CD4-positive, alpha-beta T cell treated with Interferon gamma for 1 hour (primary cell): Measurements from ENCODE around the gene WFDC12.
A peak's percentile ranks its signal among the peaks of the same experiment; 100 is the strongest.
"Not testable (repeated sequence)": the region's sequence is repeated elsewhere in the genome, so short reads cannot be mapped to it uniquely, and the experiment has no call there.

Experiments
- DNase-seq: peaks from one replicate; pipeline ENCODE4 v3.0.0-alpha.2; 2020

Gene WFDC12, protein sequence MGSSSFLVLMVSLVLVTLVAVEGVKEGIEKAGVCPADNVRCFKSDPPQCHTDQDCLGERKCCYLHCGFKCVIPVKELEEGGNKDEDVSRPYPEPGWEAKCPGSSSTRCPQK

DNA sequence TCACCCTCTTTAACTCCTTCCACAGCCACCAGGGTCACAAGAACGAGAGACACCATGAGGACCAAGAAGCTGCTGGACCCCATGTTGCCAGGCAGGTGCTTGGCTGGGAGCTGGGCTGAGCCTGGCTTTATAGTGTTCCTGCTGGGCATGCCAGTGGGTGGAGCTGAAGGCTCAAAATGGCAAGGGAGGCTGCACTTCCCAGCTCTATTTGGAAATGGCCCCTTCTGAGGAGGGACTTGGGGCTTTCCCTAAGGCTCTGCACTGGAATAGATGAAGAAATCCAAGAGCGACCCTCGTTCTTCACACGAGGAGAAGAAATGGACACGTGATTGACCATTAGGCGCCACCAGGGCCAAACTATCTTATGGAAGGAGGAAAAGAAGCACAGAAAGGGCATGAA lies at the start of gene WFDC12:
Gene WFDC12, minus strand, starts transcription at position 101 of the 400 bp plus-strand sequence. Its CDS starts 18 bp downstream, at position 83.
- DNase-seq: no peak

DNA sequence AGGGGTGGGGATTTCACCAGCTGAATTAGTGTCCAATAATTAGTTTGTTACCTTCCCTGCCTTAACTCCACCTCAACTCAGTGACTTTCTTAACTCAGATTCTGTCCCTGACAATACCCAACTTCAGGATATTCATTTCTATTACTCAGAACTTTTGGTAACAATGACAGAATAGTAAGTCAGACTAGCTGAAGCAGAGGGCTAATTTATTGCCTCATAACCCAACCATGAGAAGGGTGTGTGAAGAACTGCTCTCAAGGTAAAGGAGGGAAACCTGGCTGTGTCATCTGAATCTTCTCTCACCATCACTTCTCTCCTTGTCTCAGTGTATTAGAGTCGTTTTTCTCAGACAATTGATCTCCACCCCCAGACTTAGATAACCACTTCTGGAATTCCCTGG lies 49.3 kb upstream of the WFDC12 start:
- DNase-seq: no peak

DNA sequence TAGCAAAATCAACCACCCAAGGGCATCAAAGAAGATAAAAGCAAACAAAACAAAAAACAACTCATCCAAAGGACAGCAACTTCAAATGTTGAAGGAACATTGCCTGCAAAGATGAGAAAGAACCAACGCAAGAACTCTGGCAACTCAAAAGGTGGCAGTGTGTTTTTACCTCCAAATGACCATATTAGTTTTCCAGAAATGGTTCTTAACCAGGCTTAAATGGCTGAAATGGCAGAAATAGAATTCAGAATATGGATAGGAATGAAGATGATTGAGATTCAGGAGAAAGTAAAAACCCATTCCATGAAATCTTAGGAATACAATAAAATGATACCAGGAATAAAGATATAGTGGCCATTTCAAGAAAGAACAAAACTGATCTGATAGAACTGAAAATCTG lies 40.6 kb upstream of the WFDC12 start:
- no peak for DNase-seq

DNA sequence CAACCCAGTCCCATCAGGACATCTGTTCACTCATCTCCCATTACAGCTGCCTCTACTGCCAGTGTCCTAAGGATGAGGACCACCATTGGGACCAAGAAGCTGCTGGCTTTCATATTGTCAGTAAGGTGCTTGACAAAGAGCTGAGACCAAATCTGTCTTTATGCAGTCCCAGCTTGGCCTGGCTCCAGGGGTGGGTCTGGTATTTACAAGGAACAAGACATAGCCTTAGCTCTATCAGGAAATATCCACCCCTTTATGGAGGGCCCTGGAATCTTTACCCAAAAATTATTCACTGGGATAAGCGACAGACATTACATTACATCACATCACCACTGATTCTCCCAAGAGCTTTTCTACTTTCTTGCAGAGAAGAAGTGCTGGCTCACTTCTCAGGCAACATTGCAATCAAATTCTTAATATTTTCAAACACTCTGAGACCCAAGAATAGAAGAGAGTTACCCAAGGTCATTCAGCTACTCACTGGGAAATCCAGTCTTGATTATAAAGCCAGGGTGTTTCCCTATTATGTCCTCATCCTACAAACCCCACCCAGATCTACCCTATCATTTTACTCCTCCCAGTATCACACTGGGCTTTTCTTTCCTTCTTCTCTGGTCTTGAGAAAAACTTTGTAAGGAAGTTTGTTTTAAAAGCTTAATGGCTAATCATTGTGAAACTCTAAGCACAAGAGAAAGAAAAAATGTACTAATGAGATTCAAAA lies 39.0 kb upstream of the WFDC12 start:
- no peak for DNase-seq

DNA sequence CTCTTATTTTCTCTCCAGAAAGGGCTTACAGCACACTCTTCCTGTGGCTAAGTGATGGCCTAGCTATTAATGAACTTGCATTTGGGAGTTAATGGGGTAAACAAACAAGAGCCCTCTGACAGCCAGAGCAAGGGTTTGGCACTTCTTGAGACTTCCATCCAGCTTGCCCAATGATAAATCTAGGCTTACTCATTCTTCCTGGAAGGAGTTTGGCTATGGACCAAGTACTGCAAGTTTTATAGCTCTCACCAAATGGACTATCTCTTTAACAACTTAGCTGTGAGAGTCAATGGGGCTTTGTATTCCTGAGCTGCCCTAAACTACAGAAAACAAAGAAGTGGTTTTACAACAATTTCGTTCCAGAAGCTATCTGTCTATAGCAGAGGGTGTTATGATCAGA lies 33.7 kb upstream of the WFDC12 start:
- DNase-seq: no peak

DNA sequence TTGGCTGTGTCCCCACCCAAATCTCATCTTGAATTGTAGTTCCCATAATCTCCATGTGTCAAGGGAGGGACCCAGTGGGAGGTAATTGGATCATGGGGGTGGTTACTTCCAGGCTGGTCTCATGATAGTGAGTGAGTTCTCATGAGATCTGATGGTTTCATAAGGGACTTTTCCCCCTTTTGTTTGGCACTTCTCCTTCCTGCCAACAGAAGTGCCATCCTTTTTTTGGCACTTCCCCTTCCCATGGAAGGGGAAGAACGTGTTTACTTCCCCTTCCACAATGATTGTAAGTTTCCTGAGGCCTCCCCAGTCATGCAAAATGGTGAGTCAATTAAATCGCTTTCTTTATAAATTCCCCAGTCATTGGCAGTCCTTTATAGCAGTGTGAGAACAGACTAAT lies 32.4 kb upstream of the WFDC12 start:
- no peak for DNase-seq

DNA sequence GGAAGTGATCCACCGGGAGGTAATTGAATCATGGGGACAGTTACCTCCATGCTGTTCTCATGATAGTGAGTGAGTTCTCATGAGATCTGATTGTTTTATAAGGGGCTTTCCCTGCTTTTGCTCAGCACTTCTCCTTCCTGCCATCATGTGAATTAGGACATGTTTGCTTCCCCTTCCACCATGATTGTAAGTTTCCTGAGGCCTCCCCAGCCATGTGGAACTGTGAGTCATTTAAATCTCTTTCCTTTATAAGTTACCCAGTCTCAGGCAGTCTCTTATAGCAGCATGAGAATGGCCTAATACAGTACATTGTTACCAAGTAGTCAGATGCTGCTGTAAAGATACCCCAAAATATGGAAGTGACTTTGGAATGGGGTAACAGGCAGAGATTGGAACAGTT lies 30.5 kb upstream of the WFDC12 start:
- not testable (repeated sequence) for DNase-seq

DNA sequence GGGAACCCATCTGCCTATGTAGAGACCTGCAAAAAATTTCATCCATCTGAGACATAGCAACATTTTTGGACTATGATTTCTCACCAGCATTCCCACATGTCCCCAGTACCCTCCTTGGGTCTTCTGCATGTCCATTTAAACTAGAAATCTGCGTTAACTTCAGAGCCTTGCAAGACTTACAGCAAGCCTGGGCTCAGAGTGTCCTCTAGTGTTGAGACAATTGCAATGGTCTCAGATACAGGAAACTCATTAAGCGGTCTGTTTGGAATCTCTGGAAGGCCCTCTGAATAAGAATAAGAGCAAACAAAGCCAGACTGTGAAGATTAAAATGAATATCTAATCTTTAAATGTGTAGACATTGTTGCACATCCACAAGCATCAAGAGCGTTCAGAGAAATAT lies 29.9 kb upstream of the WFDC12 start:
- DNase-seq: no peak

DNA sequence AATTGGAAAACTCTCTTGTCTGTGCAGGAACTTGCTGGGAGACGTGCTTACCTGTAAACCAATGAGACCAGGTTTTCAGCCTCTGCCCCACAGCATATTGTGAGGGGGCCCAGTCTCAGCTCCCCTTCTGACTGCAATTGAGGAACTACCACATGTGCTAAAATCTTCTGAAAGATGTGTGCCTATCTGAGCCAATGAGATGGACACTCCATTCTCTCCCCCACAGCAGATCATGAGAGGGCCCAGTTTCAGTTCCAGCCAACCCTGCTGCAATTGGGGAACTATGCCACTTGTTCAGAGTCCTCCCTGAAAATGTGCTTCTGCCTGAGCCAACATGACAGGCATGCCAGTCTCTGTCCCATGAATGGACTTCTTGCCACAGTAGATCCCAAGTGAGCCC lies 29.5 kb upstream of the WFDC12 start:
- DNase-seq: peak; percentile 19

DNA sequence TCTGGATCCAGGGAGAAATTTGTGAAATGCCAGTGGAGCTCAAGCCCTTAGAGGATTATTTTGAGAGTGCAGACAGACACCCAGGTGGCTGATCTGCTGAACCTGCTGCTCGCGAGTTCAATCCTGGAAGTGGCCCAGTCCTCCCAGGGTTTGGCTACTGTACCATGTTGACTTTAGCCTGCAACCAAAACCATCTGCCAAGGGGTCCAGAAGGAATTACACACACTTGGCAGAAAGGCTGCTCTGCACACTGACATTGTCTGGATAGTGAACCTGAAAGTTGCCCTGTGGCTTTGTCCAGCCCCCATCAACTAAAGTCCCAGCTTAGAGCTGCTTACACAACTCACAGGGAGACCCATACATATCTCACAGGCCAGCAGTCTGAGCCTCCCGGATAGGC lies 28.9 kb upstream of the WFDC12 start:
- DNase-seq: no peak

DNA sequence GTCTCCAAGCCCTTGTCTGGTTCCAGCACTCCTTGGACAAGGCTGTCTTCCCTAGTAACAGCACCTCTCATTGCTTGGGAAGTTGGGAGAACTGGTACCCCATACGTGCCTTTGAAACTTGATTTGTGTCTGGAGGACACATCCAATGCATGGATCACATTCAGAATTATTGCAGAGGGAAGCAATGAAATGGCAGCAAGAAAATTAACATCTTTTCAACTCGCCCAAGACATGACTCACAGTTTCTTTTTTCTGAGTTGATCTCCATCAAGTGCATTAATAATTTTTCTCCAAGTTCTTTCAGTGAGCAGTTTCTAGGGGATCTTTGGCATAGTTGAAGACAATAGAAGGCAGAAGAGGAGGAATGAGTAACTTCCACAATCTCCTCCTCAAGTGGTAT lies 28.1 kb upstream of the WFDC12 start:
- no peak for DNase-seq

DNA sequence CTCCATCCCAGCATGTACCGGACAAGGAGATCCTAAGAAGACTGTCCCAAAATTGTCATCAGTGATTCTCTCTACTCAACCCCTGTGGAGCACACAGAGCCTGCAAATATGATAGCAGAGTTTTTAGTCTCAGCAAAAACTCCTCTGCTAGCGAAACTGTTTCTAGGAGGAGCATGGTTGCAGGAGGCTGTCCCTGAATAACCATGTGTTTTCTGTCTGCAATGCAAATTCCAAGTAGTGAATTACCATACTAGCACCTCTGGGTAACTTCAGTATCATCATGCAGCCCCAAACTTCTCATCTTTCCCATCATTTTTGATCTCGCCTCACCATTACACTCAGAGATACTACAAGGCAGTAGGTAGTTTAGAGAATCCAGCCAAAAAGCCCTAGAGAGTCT lies 24.8 kb upstream of the WFDC12 start:
- no peak for DNase-seq

DNA sequence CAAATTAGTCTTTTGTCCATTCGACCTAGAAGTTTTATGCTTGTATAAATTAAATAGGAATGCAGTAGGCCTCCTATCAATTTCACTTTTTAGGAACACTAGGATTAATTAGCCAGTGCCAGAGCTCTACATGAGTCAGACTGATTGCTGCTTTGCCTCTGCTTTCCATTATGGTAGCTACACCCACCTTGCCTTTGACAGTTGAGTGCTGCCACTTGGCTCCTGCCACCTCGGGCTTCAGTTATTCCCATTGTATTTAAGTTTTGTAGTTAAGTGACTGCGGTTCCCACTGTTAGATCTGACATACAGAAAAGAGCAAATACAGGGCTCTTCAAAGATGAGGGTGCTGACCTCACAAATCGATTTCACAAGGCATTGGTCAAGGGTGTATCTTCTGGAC lies 16.6 kb upstream of the WFDC12 start:
- DNase-seq: no peak

DNA sequence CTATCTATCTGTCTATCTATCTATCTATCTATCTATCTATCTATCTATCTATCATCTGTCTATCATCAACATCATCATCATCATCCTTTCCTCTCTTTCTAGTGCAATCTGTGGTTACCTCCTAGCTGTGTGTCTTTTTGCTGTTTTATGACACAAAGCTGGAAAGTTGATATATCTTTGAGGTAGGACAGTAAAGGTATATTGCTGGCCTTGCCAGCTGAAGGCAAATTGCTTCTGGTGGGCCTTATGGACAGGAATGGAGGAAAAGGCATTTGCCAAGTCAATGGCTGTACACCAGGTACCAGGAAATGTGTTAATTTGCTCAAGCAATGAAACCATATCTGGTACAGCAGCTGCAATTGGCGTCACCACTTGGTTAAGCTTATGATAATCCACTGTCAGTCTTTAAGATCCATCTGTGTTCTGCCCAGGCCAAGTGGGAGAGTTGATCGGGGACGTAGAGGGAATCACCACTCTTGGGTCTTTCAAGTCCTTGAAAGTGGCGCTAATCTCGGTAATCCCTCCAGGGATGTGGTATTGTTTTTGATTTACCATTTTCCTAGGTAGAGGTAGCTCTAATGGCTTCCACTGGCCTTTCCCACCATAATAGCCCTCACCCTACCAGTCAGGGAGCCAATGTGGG lies 15.6 kb upstream of the WFDC12 start:
- DNase-seq: not testable (repeated sequence)

DNA sequence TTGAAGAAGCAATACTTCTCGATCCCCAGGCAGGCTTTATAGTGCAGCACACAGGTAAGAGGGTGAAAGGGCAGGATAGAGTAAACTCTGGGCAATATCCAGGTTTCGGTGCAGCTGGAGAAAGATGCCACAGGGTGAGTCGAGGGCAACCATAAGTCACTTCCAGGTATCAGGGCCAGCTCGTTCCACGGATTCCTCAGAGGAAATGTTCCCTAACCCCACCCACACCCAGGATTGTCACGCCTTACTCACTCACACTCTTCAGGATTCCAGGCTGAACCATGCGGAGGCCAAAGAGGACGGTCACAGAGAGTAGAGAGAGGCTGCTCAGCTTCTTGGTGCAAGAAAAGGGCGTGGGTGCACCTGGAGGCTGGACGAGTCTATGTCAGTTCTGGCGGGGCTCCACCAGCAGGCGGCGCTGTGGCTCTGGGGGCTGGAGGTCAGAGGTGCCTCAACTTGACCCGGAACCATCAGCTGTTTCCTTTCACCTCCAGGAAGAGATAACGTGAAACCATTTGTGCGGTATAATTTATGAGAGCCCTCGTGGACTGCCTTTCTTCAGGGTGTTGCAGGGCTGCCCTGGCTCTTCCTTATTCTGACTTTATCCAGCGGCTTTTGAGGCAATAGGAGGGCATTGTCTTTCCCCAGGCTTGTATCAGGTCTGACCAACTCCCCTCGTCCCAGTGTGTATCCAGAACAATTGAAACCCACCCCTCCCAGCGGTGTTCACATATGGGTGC lies 14.5 kb upstream of the WFDC12 start:
- DNase-seq: no peak

DNA sequence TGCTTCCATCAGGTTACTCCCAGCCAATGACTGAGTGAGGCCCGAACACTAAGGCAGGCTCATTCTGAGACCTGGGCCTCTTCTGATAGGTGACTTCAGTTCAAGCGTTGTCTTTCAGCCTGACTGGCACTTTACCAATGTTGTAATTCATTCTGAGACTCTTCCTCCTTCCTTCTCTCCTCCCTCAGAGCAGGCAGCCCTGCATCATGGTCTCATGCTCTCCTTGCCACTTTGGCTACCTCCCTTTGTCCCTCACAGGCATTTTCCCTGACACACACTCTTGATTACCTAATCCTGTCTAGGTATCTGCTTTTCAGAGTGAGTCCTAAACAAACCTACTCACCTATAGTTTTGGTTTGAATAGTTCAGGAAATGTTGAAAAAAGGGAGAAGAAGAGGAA lies 12.6 kb upstream of the WFDC12 start:
- DNase-seq: no peak

DNA sequence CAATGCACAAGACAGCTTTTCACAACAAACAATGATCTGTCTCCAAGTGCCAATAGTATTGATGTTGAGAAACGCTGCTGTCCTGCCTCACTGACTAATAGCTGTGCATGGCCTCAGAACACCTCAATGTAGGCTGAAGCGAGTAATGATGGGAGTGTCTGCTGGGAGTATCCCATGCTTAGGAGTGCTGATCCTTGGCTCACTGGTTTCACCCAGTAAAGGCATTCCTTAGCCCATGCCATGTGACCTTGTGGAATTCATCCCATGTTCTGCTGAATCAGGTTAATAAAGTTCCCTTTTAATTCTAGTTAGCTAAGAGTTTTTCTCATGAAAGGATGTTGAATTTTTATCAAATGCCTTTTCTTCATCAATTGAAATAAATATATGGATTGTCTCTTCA lies 3.8 kb upstream of the WFDC12 start:
- no peak for DNase-seq

DNA sequence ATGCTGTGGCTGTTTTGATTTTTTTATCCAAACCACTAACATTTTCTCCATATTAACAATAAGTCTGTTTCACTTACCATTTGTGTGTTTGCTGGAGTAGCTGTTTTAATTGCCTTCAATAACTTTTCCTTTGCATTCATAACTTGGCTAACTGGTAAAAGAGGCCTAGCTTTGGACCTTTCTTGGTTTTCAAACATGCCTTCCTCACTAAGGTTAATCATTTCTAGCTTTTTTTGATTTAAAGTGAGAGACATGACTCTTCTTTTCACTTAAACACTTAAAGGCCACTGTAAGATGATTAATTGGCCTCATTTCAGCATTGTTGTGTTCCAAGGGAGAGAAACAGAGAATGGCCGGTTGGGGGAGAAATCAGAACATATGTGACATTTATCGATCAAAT lies 2.9 kb downstream of the WFDC12 start:
- no peak for DNase-seq

DNA sequence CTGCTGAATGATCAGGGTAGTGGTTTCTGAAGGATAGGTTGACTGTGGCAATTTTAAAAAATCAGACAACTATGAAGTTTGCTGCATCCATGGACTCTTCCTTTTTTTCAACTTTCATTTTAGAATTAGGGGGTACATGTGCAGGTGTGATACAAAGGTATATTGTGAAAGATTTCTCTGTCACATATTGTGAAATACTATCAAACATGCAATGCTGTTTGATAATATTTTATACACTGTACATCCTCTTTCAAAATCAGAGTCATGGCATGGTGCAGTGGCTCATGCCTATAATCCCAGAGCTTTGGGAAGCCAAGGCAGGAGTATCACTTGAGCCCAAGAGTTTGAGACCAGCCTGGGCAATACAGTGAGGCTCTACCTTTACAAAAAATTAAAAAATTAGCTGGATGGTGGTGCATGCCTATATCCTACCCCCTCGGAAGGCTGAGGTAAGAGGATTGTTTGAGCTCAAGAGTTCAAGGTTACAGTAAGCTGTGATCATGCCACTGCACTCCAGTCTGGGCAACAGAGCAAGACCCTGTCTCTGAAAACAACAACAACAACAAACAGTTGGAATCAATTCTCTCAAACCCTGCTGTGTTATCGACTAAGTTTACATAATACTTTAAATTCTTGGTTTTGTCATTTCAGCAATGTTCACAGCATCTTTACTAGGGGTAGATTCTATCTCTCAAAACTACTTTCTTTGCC lies 4.6 kb downstream of the WFDC12 start:
- no peak for DNase-seq

DNA sequence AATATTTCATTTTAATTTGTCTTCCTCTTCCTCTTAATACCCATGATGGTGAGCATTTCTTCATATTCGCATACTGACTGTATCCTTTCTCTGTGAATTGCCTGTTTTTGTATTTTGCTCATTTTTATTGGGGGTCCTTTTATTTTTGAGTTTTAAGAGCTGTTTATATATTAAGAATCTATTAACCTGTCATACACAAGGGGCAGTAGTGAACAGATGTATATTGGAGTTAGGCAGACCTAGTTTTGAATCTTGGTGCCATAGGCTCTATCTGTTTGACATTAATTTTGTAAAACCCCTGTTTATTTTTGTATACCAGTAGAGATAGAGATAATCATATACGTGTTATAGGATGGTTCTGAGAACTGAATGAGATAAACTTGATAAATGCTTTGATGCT lies 6.2 kb downstream of the WFDC12 start:
- DNase-seq: no peak

DNA sequence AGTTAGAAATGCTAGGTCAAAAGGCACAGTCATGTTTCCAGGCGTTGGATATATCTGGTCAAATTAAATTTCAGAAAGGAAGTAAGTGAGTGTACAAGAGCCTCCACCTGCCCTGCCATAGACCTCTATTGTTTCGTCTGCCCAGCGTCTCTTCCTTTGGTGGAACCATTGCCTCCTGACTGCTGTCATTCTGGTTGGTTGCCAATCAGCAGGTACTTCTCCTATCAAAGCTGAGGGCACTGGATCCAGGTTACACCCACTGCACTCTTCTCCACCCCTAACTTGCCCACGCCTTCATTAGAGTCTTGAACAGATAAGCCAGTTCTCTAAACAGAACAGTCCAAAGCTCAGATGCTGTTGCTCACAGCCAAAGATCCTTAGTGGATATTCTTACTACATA lies 6.7 kb downstream of the WFDC12 start:
- no peak for DNase-seq

DNA sequence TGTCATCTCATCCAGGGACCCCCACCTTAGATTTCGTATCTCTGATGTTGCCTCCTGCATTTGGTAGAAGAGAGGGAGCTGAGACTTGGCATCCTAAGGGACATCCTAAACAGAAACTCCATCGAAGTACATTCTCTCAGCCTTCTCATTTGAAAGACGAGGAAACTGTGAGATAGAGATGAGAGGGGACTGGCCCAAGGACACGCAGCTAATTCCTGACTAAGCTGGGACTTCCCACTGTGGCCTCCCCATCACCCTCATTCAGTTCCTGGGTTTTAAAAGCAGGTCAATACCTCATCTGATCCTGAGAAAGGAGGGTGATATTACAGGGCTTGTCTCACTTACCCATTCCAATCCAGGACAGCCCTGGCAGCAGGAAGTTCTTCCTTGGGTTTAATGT lies 8.4 kb downstream of the WFDC12 start:
- no peak for DNase-seq

DNA sequence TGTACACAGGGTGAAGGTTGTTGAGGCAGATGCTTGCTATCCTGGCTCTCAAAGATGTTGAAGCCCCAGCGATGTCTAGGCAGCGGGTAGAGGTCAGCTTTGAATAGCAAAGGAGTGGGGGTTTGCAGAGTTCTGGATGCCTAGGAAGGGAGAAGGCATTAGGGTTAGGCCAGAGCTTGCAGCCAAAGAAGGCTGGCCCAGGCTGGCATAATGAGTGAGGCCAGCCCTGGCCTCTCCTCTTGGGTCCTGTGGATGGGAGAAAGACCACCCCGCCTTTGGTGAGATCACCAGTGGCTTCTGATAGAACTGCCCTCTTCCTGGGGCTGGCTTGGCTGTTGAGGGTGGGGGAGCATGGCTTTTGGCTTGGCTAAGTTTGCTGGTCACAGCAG lies 8.9 kb downstream of the WFDC12 start:
- DNase-seq: no peak
